ACHN (cell line): Measurements from ENCODE around the gene RDH14.

ENCODE experiments used
- DNase-seq: peaks from one replicate; pipeline ENCODE4 v3.0.0-alpha.2; 2015
- in situ Hi-C: cut with HindIII; loops from 2 replicates; pipeline ENCODE4 v1.10.0; 2017; ENCODE audit warnings: low sequenced_read_pairs, low pct_ligation_motif_present, low pct_unique_long_range_greater_than_20kb

The RDH14 gene

DNA sequence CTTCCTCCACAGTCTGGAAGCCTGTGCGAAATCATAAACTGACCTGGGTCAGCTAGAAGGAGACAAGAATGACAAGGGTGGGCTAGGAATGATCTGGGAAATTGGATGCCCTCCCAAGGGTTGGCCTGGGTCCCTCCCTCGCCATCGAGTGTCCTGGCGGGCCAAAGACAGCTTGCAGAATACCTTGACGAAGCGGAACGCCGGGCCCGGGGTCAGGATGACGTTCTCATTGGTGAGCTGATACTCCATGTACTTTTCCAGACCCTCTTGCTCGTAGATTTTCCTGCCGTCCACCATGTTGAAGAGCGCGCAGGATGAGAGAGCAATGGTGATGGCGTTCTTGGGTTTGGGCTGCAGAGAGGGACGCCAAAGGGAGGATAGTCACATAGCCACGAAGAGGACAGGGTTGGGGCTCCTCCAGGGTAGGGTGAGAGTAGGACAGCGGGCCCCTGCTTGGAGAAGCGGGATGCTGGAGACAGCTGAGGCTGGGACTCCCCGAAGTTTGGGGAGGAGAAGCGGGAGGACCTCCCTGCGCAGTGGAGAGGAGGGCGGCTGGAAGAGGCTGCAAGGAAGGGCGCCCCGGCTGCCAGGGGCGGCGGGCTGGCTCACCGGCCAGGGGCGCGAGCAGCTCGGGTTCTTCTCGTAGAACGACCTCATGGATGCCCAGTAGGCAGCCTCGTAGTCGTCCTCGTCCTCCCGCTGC is 23.6 kb upstream of the RDH14 start:
- in situ Hi-C loops = no loop called here
- no peak for DNase-seq

DNA sequence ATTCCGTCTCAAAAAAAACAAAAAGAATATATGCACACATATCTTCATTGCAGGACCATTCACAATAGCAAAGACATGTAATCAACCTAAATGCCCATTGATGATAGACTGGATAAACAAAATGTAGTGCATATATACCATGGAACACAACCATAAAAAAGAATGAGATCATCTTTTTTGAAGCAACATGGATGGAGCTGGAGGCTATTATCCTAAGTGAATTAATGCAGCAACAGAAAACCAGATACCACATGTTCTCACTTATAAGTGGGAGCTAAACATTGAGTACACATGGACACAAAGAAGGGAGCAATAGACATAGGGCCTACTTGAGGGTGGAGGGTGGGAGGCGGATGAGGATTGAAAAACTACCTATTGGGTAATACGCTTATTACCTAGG is 20.2 kb upstream of the RDH14 start:
- DNase-seq = no peak
- in situ Hi-C loops = no loop called here

DNA sequence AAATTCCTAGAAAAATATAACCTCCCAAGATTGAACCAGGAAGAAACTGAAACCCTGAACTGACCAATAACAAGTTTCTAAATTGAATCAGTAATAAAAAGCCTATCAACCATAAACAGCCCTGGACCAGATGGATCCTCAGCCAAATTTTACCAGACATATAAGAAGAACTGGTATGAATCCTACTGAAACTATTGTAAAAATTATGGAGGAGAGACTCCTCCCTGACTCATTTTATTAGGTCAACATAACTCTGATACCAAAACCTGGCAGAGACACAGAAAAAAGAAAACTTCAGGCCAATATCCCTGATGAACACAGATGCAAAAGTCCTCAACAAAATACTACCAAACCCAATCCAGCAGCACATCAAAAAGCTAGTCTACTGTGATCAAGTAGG is 17.6 kb upstream of the RDH14 start:
- in situ Hi-C loops = no loop called here
- DNase-seq = no peak

DNA sequence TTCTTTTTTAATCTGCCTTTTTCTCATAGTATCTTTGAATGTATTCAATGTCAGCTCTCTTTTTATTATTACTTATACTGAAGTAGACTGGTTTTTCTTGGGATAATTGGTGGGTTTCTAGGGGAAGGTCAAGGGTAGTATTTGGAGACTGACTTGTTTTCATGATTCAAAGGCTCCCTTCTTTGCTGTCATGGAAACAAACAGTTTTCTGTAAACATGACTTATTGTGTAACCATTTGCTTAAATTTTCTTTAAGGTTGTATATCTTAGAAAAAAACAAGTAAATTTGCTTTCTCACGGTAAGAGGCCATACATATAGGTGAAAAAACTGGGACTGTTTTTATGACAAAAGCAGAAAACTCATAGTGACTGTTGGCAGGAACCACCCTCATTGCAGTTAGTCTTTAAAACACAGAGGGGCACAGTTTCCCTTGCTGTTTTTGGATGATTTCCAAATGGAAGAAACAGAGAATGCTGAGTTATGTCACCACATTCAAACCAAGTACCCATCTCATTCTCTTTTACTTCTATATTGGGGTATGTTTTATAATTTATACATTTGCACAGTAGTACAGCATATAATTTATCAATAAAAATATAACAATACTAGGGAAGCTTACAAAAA is 5.8 kb upstream of the RDH14 start:
- in situ Hi-C loops = no loop called here
- no peak for DNase-seq

DNA sequence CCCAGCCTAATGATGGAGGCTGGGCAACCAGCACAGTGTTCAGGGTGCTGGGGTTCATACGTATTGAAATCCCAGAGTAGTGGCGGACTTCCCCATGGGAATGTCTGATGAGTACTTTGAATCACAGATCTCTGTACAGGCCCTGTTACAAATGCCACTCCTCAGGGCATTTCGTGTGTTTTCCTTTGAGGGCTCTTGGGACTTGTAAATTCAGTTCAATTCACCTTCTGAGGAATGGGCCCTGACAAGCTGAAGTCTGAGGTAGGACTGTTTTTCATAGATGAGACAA is 288 bp upstream of the RDH14 start:
- DNase-seq = no peak
- in situ Hi-C loops = no loop called here

DNA sequence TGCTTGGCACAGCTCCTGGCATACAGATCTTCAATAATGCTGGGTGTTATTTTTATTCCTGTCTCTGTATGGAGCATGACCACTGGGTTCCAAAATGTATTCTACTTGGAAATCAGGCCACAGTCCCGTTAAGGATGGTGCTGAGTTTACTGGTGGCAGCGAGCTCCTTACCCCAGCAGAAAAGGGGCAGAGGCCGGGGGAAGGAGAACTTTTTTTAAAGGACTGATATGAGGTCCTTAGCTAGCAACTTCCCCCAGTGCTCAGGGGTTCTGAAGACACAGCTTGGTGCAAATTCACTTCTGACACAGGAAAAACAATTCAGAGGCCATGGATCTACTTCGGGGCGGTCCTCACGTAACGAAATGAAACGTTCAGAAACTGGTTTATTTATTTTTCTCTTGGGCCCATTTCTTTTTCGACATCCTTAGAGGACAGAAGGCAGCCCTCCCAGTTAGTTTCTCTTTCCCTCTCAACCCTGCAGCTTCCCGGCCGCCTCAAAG is 872 bp downstream of the RDH14 start:
- in situ Hi-C loops = no loop called here
- DNase-seq = no peak

DNA sequence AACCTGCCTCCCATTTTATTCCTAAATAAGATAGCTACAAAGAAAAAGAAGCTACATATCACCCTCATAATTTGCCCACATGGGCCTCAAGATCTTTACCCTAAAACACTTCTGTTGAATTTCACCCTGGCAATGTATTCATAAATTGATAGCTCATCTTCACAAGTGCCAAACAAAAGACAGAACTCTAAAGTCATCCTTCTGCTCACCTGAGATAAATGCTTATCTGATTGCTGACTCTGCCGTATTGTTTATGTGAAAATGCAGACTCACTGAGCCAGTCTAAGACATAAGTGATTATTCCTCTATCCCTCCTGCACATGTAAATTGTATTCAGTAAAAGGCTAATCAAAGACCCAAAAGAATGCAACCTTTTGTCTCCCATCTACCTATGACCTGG is 2.0 kb downstream of the RDH14 start:
- DNase-seq = no peak
- in situ Hi-C loops = no loop called here

DNA sequence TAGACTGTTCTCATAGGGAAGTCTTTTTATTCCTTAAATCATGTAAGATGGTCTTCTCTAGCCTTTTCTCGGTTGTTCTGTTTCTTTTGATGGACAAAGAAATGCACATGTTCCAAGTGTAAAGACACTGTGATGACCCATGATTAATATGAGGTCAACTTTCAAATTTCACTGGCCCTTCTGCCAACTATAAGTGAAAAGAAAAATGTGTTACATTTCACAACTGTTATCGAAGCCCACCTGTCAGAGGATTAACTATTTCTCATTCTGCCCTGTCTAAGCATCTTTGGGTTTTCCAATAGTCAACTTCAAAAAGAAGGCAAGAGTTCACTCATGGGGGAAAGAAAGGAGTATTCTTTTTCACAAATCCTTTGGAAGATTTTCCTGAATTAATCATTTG is 3.3 kb downstream of the RDH14 start:
- no peak for DNase-seq
- in situ Hi-C loops = no loop called here

DNA sequence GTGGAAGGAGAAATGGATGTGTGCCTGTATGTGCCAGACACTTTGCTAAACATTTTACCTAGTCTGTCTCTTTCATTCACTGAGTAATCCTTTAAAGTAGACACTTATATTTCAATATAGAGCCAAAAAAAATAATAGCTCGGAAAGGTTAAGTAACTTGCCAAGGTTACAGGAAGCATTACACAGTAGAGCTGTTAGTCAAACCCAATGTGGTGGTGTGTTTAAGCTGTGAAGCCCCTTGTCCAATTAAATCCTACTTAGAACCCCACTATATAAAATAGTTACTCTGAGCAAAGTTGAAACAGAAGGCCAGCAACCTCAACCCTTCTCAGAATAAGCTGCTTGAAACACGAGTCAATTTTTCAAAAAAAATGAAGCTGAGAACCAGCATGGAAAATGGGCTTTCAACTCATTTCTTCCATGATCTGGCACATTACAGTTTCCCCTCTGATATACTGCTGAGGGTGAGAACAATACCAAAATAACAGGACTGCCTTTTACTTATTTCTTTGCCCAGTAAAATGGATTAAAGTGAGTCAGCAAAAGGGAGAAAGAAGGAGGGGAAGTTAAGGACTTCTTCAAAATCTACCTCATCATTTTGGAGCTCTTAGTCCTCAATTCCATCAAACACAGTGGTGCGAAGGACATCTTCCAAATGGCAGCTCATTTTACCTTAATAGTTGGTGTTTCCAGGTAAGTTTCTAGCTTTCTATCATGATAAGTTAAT is 7.9 kb downstream of the RDH14 start:
- DNase-seq = no peak
- in situ Hi-C loops = no loop called here

DNA sequence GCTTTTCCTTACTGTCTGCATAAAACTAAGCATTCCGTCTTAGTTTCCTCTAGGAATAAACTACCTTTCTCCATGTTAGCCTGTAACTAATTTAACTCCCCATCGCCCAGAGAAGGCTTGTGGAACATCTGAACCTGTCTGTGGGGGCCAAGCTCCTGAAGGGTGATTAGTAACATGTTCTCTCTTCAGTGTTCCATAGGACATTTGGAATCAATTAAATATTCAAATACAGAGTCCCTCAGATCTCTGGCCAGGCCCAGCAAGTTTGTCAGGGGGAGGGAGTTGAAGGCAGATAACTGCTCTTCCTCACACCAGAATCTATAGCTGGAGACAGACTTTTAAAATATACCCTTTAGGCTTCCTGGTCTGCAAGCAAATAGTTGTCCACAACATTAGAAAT is 8.8 kb downstream of the RDH14 start:
- in situ Hi-C loops = no loop called here
- no peak for DNase-seq

DNA sequence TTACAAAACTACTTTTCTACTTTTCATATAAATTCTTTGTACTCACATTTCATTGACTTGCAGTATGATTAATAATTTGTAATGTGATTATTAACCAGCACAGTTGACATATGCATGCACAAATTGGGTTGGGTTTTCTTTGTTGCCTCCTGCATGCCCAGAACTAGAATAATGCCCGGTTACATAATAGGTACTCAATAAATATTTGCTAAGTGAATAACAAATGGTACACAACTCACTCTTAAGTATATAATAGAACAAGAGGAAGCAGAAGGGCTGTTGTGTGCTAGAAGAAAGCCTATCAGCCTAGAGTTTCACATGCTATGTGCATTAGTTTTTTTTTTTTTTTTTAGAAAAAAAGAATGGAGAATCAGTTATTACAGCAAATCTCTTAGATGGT is 9.3 kb downstream of the RDH14 start:
- in situ Hi-C loops = no loop called here
- no peak for DNase-seq

DNA sequence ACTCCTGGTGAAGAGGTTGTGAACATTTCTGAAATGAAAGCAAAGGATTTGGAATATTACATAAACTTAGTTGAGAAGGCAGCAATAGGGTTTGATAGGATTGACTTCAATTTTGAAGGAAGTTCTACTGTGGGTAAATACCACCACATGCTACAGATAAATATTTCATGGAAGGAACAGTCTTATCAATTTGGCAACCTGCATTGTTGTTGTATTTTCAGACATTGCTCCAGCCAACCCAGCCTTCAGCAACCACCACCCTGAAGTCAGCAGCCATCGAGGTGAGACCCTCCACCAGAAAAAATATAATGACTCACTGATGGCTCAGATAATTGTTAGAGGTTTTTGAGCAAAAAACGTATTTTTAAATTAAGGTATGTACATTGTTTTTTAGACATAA is 10.0 kb downstream of the RDH14 start:
- DNase-seq = no peak
- in situ Hi-C loops = no loop called here

DNA sequence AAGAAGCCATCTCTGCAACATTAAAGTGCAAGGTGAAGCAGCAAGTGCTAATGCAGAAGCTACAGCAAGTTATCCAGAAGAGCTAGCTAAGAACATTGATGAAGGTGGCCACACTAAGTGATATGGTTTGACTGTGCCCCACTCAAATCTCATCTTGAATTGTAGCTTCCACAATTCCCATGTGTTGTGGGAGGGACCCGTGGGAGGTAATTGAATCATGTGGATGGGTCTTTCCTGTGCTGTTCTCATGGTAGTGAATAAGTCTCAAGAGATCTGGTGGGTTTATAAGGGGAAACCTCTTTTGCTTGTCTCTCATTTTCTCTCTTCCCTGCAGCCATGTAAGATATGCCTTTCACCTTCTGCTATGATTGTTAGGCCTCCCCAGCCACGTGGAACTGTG is 11.4 kb downstream of the RDH14 start:
- in situ Hi-C loops = no loop called here
- DNase-seq = no peak

DNA sequence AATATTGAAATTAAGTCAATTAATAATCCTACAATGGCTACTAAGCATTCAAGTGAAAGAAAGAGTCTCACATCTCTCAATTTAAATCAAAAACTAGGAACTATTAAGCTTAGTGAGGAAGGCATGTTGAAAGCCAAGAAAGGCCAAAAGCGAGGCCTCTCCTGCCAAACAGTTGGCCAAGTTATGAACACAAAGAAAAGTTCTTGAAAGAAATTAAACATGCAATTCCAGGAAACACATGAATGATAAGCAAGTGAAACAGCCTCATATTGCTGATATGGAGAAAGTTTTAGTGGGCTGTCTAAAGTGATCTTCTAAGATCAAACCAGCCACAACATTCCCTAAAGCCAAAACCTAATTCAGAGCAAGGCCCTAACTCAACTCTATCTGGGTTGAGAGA is 11.8 kb downstream of the RDH14 start:
- in situ Hi-C loops = no loop called here
- no peak for DNase-seq

DNA sequence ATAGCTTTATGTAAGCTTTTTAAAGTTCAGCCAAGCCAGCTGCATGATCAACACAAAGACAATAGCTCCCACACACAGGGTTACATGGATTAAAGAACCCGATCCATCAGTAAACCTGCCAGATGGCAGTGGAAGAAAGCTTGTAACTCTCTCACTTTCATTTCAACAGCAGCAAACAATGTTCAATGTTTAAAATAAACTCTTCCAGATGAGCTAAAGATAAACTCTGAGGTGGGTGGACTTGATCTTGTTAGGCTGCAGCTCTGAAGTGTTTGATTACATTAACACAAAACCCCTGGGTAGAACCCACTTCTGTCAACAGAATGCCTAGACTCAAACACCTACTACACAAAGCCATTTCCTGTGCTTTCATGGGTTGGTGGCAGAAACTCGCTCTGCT is 13.9 kb downstream of the RDH14 start:
- in situ Hi-C loops = no loop called here
- no peak for DNase-seq

DNA sequence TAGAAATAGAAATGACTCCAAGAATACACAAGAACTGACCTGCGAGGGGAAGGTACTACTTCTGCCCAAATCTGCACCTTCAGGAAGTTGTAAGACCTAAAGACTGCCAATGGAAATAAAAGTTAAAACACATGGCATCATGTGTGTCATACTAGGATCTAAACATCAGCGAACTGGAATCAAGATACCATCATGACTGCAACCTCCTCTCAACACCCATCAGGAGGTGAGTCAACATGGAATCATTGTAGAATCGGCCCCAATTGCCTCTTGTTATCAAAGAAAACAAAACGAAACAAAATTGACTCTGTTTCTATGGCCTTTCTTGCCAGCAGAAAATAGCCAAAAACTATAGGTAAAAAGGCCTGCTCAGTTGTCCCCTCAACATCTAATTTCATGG is 15.1 kb downstream of the RDH14 start:
- in situ Hi-C loops = no loop called here
- DNase-seq = no peak

DNA sequence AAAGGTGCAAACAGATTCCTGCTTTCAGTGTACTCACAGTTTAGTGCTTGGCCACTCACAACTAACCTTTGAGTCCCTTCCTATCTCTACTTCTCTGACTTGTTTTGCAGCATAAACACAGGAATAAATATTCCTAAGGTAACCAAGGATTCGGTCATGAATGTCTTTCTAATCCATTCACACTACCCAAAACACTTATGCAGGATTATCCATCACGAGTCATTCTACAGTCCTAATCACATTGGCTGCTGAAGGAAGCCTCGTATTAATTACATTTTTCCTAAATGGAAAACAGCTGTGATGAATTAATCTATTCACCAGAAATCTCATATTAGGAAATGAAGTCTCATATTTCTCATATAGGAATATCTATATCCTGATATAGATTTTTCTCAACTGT is 16.3 kb downstream of the RDH14 start:
- in situ Hi-C loops = no loop called here
- no peak for DNase-seq

DNA sequence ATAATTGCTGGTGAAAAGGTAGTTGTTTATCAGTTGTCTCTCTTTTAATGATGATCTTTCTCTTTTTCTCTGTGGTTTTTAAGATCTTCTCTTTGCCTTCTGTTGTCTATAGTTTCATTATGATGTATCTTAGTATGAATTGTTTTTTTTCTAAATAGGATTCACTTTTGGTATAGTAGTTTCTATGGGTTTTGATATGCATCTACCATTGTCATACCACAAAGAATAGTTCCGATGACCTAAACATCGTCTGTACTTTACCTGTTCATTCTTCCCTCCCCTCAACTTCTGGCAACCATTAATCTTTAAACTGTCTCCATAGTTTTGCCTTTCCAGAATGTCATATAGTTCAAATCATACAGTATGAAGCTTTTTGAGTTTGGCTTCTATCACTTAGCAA is 19.6 kb downstream of the RDH14 start:
- no peak for DNase-seq
- in situ Hi-C loops = no loop called here

DNA sequence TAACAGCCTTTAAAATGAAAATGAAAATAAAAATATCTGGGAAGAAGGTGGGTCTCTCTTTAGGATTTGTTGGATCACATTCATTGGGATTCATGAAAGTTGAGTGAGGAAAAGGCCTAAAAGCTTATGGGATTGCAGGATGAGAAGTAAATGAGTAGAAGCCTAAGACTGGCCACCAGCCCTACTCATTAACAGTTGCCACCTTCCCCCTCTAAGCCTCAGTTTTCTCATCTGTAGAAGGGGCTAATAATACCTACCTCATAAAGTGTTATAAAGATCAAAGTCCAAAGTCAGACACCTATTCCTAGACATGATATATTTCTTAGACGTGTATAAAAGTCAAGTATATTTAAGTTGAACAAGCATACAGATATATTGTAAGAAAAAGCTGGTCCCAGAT is 23.8 kb downstream of the RDH14 start:
- no peak for DNase-seq
- in situ Hi-C loops = no loop called here

DNA sequence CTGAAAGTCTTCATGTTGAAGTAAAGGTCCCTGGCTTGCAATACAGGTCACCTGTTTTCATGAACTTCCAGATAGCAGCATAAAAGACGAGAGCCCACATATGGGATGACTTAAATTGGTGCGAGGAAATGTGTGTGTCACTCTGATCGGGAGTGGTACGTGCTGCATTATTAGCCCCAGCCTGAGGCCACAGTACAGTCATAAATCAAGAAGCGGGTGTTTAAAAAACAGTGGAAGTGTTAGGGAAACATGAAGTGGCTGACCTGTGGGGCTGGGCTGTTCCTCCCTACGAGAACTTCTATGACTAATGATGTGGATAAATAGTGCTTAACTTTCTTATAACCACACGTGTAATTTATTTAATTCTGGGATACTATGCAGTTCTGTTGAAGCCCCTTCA is 24.4 kb downstream of the RDH14 start:
- no peak for DNase-seq
- in situ Hi-C loops = no loop called here
